ENCODE measurements around the gene LASP1. TPM values are rescaled to one million over a fixed set of nuclear protein-coding genes. Genes with fewer than 3 reads are reported as not detected.

The LASP1 gene
- total and polyA plus RNA-seq, 2 donors (not counting 3 experiments of a cell fraction or from before 2014, with no cell fraction given): 214 to 242 TPM

DNA sequence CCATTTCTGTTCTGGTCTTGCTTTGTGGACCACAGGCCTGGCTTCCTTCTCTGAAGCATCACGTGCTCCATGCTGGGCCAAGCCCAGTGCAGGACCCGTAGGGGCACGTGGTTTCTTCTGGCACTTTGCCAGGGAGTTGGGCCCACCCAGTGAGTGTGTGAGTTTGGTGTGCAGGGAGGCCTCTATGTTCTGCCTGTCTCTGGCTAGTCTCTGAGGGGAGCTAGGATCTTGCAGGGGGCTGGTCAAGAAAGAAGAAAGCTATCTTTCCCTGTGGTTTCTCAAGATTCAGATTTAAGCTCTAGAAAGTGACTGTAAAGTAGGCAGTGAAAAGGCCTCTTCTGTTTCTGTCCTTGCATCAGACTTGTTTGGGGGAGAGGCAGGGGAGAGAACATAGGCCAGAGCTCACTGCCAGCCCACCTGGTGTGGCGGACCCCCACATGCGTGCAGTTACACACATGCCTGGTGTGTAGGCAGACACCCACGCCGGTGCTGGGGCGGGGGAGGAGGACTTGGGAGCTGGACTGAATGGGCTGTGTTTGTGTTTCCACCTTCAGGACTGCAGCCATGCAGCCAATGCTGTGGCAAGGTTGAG, 11.8 kb downstream of the LASP1 start:
- Histone ChIP-seq H4K20me1 (replicated peaks; ENCODE audit: control insufficient read depth, extremely low read depth, insufficient read depth, low read length) (no peaks in the 10 kb centered on the region), H3K4me2 (ENCODE audit: insufficient read depth, low read length) (no peak overlapping the region), H3K36me3 (ENCODE audit: control insufficient read depth in 2 of 2, extremely low read depth in 1 of 2, insufficient read depth in 2 of 2, low read length in 2 of 2) (peaks cover 11 to 25% of the 10 kb centered on the region in 2 experiments), H3K79me2 (ENCODE audit: control insufficient read depth, insufficient read depth, low read length) (peaks cover 76% of the 10 kb centered on the region), H3K9me1 (replicated peaks; ENCODE audit: control insufficient read depth, extremely low read depth, insufficient read depth, low read length) (no peaks in the 10 kb centered on the region), H3K27ac (ENCODE audit: insufficient read depth, low read depth, low read length) (no peak overlapping the region), H3K9me3 (replicated peaks; ENCODE audit: control insufficient read depth, insufficient read depth, low read length) (no peaks in the 10 kb centered on the region), H3K27me3 (ENCODE audit: control insufficient read depth in 2 of 2, insufficient read depth in 2 of 2, low read length in 2 of 2) (no peaks in the 10 kb centered on the region), H2AFZ (ENCODE audit: low read depth, low read length) (no peak overlapping the region), H3K4me1 (ENCODE audit: control insufficient read depth, extremely low read depth, insufficient read depth, low read length) (peaks cover 30% of the 10 kb centered on the region), H3K9ac (replicated peaks; ENCODE audit: extremely low read depth, insufficient read depth, low read length) (no peak overlapping the region), H3K4me3 (replicated peaks in 1 of 3; ENCODE audit: insufficient read depth in 1 of 3, low read depth in 1 of 3, low read length in 3 of 3) (no peak overlapping the region)
- intact Hi-C loops (cut with micrococcal nuclease): loop anchor here (2.0 kb wide), 1 partner anchor 15 kb away; no protein-coding TSS in a partner anchor
- dilution Hi-C loops (cut with MboI; ENCODE audit: extremely low pct_ligation_motif_present, low sequenced_read_pairs): no loop called here
- DNase-seq (ENCODE audit: low read depth, low spot score): peak; percentile 47
- no TSS peak for BruUV-seq (replicated peaks)
- FAIRE-seq: peak; percentile 63
- POLR2A ChIA-PET: no interaction called here
- TF ChIP-seq JUN (IDR thresholded peaks at IDR 0.05; ENCODE audit: borderline replicate concordance, insufficient read depth, insufficient read length, low read depth): no peak
- TF ChIP-seq, protein P1, sequence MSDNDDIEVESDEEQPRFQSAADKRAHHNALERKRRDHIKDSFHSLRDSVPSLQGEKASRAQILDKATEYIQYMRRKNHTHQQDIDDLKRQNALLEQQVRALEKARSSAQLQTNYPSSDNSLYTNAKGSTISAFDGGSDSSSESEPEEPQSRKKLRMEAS (IDR thresholded peaks at IDR 0.05; ENCODE audit: insufficient read depth, insufficient read length): peak; percentile 91
- CTCF ChIA-PET: interaction anchor here (1.4 to 2.9 kb wide), 3 partner anchors 12 to 101 kb away, joined by 3 to 10 read pairs (median 4); partner anchors contain the start of gene LASP1

DNA sequence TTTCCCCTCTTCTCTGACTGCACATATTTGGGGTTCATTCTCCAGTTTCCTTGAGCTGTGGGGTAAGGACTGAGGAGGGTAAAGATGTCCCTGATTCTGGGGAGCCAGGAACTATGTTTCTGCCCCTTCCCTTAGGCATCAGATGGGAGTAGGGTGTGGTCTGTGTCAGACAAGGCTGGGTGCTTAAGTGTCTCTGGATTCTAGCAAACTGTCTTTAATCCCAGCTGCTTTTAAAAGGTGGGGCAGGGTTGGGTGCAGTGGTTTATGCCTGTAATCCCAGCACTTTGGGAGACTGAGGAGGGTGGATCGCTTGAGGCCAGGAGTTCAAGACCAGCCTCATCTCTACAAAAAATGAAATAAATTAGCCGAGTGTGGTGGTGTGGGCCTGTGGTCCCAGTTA, 13.0 kb downstream of the LASP1 start:
- Histone ChIP-seq H3K36me3 (ENCODE audit: control insufficient read depth in 2 of 2, extremely low read depth in 1 of 2, insufficient read depth in 2 of 2, low read length in 2 of 2) (peaks cover 14 to 34% of the 10 kb centered on the region in 2 experiments), H3K27ac (ENCODE audit: insufficient read depth, low read depth, low read length) (no peak overlapping the region), H4K20me1 (replicated peaks; ENCODE audit: control insufficient read depth, extremely low read depth, insufficient read depth, low read length) (no peaks in the 10 kb centered on the region), H3K4me3 (replicated peaks in 1 of 3; ENCODE audit: insufficient read depth in 1 of 3, low read depth in 1 of 3, low read length in 3 of 3) (no peak overlapping the region), H3K4me1 (ENCODE audit: control insufficient read depth, extremely low read depth, insufficient read depth, low read length) (peaks cover 30% of the 10 kb centered on the region), H3K9me1 (replicated peaks; ENCODE audit: control insufficient read depth, extremely low read depth, insufficient read depth, low read length) (no peaks in the 10 kb centered on the region), H3K4me2 (ENCODE audit: insufficient read depth, low read length) (no peak overlapping the region), H3K9me3 (replicated peaks; ENCODE audit: control insufficient read depth, insufficient read depth, low read length) (no peaks in the 10 kb centered on the region), H3K79me2 (ENCODE audit: control insufficient read depth, insufficient read depth, low read length) (peaks cover 76% of the 10 kb centered on the region), H2AFZ (ENCODE audit: low read depth, low read length) (no peak overlapping the region), H3K27me3 (ENCODE audit: control insufficient read depth in 2 of 2, insufficient read depth in 2 of 2, low read length in 2 of 2) (no peaks in the 10 kb centered on the region), H3K9ac (replicated peaks; ENCODE audit: extremely low read depth, insufficient read depth, low read length) (no peak overlapping the region)
- intact Hi-C loops (cut with micrococcal nuclease) (no loop called here), dilution Hi-C loops (cut with MboI; ENCODE audit: extremely low pct_ligation_motif_present, low sequenced_read_pairs) (no loop called here)
- BruUV-seq (replicated peaks): no TSS peak
- TF ChIP-seq, protein P1 (IDR thresholded peaks at IDR 0.05; ENCODE audit: insufficient read depth, insufficient read length): no peak
- TF ChIP-seq FOS (IDR thresholded peaks at IDR 0.05; ENCODE audit: borderline replicate concordance, insufficient read depth, low read length) (no peak), JUN (IDR thresholded peaks at IDR 0.05; ENCODE audit: borderline replicate concordance, insufficient read depth, insufficient read length, low read depth) (no peak), GATA2 (IDR thresholded peaks at IDR 0.05; ENCODE audit: insufficient read depth, insufficient read length, low read depth, low read length) (no peak), MYC (IDR thresholded peaks at IDR 0.05; ENCODE audit: low read depth, low read length) (no peak), POLR2A (IDR thresholded peaks at IDR 0.05; ENCODE audit: low read depth, low read length) (no peak), POLR2AphosphoS5 (IDR thresholded peaks at IDR 0.05; ENCODE audit: insufficient read depth, low read depth, low read length) (no peak), EZH2 (IDR thresholded peaks at IDR 0.05; ENCODE audit: borderline replicate concordance, low read depth, low read length, severe bottlenecking) (no peak)
- TF ChIP-seq, protein P2, sequence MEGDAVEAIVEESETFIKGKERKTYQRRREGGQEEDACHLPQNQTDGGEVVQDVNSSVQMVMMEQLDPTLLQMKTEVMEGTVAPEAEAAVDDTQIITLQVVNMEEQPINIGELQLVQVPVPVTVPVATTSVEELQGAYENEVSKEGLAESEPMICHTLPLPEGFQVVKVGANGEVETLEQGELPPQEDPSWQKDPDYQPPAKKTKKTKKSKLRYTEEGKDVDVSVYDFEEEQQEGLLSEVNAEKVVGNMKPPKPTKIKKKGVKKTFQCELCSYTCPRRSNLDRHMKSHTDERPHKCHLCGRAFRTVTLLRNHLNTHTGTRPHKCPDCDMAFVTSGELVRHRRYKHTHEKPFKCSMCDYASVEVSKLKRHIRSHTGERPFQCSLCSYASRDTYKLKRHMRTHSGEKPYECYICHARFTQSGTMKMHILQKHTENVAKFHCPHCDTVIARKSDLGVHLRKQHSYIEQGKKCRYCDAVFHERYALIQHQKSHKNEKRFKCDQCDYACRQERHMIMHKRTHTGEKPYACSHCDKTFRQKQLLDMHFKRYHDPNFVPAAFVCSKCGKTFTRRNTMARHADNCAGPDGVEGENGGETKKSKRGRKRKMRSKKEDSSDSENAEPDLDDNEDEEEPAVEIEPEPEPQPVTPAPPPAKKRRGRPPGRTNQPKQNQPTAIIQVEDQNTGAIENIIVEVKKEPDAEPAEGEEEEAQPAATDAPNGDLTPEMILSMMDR (IDR thresholded peaks at IDR 0.05; ENCODE audit: extremely low read depth in 1 of 2, insufficient read depth in 1 of 2, low read depth in 1 of 2, low read length in 2 of 2): no peak
- CTCF ChIA-PET: interaction anchor here (1.4 kb wide), 1 partner anchor 100 kb away, joined by 3 read pairs; no protein-coding TSS in a partner anchor
- POLR2A ChIA-PET: no interaction called here
- no peak for DNase-seq (ENCODE audit: low read depth, low spot score)
- no peak for FAIRE-seq
